Left ventricle myocardium superior (tissue), 1 donor: ENCODE results near the gene UST. TPM values are rescaled to one million over a fixed set of nuclear protein-coding genes. Genes with fewer than 3 reads are reported as not detected.
"Not testable (repeated sequence)": the region's sequence is repeated elsewhere in the genome, so short reads cannot be mapped to it uniquely, and the experiment has no call there.

ENCODE experiments used
- ATAC-seq: fragments of 200-7000 bp; cut with Tn5 transposase; one replicate; pipeline ENCODE4 v1.9.1; 2020; ENCODE audit warnings: mild to moderate bottlenecking, moderate library complexity
- DNase-seq: peaks from one replicate; pipeline ENCODE4 v3.0.0-alpha.2; 2020
- intact Hi-C: fragments of 100-400 bp; cut with micrococcal nuclease; formaldehyde crosslinking; loops from one replicate; pipeline ENCODE4 v1.11.0; 2022
- total RNA-seq: library from RNA; stranded (reverse); fragmentation: NEBNext Ultra II Directional; extraction: Animal tissue kit (Norgen Biotek cat#: 25700); gene quantifications from one replicate; pipeline ENCODE4 v1.2.1, GENCODE V29; 2021
- donor health status: DM: no; HTN: yes; CAD: no; lungs with severe emphysema.

The UST gene
- total RNA-seq, 1 donor from 2014 or later, result 3.4 TPM

DNA sequence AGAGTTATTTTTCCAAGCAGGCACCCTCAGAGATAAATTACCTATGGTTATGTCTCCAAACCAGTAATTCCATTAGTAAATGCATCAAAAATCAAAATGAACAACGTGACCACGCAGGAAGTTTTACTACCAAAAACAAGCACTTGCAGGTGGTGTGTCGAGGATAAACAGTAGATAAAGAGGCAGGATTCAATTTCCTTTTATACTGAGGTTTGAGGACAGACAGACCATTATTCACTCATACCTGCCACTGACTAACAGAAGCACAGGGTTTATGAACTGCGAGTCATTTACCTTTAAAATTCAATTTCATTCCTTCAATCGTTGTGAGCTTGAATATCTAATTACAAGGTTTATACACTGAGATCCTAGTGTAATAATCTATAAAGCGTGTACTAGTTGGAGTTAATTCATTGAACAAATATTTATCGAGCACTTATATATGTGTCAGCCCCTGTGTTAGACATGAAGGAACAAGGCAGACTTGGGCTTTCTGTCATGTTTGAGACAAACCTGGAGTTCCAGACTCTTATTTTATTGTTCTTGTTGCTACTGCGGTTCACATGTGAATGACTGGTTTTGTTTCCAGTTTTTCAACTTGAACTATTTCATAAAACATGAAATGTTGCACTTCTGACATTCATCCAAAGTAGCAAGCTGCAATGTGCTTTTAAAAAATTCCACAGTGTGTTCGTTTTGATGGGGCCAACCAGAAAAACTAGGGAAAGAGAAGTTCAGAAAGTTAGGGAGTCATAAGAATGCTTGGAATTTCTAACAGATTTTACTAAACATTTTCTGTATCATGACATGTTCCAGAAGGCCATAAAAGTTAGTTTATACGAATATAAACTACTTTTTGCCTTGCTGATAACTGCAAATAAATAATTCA, 205.6 kb downstream of the UST start:
- DNase-seq (no peak), ATAC-seq (no peak)
- intact Hi-C loops, result no loop called here

DNA sequence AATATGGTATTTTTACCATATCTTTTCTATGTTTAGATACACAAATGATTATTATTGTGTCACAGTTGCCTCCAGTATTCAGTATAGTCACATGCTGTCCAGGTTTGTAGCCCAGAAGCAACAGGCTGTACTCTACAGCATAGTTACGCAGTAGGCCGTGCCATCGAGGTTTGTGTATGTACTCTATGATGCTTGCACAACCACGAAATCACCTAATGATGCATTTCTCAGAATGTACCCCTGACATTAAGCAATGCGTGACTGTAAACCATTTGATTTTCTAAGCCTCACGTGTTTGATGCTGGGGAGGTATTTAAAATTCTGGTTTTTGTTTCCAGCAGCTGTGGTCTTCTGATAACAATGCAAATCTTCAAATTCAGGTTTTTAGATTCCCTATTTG, 207.6 kb downstream of the UST start:
- ATAC-seq (no peak), DNase-seq (no peak)
- intact Hi-C loops, result no loop called here

DNA sequence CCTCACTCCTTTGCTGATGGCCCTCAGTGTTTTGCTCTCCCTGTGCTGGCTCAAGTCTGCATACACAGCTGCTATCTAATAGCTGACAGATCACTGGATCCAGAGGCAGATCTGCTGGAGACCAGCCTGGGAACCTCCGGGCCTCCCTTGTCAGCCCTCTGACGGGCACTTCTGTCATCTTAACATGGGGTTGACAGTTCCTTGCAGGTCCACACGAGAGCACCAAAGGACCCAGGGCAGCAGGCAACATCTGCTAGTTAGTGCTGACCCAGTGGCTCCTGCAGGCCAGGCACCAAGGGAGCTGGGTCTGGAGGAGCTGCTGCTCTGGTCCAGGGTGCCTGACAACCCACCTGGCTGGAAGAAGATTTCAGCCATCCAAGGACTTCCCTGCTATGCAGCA, 208.1 kb downstream of the UST start:
- DNase-seq (no peak), ATAC-seq (peak; percentile 15)
- intact Hi-C loops, result no loop called here

- intact Hi-C loops, result no loop called here
- no peak for DNase-seq
- ATAC-seq, result no peak
These were observed 208.6 kb downstream of the UST start for GRCh38 chr6:148955441-148955840.

- DNase-seq, intact Hi-C loops, ATAC-seq: not testable (repeated sequence)
These were observed 209.3 kb downstream of the UST start for GRCh38 chr6:148956163-148956562.

GRCh38 chr6:148957752-148958151, 210.9 kb downstream of the UST start:
- no peak for ATAC-seq
- intact Hi-C loops, result no loop called here
- DNase-seq, result no peak

DNA sequence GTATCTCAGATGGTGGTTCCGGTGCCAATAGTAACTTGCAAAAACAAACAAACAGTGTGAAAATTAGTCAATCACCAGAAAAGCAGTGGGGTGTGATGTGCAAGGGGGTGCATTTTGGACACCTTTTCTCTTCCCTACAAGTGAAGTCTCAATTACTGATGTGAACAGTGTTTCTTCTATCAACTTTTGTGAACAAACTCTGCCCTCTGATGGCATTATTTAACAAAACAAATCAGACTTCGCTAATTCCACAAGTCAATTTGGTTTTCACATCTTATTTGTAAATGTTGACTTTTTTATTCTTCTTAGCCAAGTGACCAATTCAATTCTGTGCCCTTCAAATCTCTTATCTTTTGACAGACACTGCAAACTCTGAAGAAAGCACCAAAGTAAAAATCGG, 212.2 kb downstream of the UST start:
- ATAC-seq (no peak), DNase-seq (no peak)
- intact Hi-C loops, result no loop called here

DNA sequence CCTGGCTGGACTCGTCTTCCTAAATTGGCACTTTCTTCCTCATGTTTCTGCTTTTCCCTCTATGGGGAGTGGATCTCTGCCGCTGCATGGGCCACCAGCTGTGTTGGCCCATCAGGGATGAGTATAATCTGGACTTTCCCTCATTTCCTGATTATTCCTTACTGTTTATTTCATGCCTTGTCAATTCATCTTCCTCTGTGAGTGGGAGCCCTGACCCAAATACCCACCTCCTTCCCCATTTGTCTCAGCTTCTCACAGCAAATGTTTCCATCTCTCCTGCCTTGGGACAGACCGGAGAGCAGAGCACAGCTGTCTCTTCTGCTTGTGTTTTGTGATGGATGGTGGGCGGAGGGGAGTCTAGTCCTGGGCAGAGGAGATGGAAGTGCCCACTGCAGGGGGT, 212.7 kb downstream of the UST start:
- ATAC-seq (no peak), DNase-seq (no peak)
- intact Hi-C loops, result no loop called here

- ATAC-seq, result no peak
- intact Hi-C loops, result no loop called here
These were observed 216.2 kb downstream of the UST start for GRCh38 chr6:148962854-148963515.

GRCh38 chr6:148963738-148964137, 216.9 kb downstream of the UST start:
- intact Hi-C loops, result no loop called here
- ATAC-seq, result no peak

More at GRCh38 chr6:148962854-148963515, 216.2 kb downstream of the UST start:
- DNase-seq, result no peak

DNA sequence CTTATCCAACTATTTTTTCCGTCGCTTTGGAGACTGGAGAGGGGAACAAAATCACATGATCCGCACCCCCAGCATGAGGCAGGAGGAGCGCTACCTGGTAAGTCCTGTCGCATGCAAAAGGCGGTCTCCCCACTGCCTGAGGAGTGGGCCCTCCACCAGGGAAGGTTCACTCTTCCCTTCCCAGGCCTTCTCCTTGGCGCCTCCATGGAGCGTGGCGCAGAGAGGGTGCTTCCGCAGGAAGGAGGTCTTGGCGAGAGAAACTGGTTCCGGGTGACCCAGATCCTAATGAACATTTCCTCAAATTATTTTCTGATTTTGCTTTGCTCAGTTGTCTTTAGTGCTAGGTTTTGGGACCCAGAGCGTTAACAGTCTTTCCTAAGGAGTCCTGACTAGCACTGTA, 217.6 kb downstream of the UST start:
- DNase-seq, result no peak
- intact Hi-C loops, result no loop called here
- no peak for ATAC-seq

More at GRCh38 chr6:148963738-148964137, 216.9 kb downstream of the UST start:
- no peak for DNase-seq

DNA sequence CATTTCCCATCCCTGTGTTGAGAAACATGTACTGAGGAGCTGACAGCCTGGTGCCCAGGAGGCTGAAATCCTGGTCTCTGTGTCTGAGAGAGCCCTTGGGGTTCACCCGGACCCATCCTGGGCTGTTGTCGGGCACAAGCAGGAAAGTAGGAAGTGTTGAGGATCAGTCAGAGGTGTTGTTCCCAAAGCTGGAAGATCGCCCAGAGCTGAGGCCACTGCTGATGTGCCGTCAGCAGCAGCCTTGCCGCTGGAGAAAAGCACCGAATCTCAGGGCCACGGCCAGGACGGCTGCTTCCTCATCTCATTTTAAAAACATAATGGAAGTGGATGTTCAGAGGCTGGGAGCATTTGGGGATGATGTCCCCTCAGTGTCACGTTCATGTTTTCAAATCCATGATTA, 218.5 kb downstream of the UST start:
- ATAC-seq, result peak; percentile 28

DNA sequence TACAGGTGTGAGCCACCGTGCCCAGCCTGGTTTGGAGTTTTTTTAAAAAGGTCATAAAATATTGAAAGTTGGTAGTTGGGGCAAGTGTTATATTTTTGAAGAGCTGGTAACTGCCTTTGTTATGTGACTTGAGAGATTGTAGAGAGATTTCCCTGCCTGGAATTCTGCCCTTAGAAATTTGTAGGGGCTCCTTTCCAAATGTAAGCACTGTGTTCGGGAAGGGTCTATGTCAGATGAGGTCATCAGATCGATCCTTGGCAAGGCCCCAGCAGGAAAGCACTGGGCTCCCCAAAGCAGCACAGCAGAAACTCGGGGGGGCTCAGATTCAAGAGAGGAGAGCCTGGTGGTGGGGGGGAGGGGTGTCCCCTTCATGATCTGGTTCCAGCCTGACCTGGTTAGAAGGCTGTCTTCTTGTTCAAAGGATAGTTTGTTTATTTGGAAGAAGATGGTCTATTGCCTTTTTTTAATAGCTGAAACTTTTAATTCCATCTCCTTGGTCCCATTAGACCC, 220.2 kb downstream of the UST start:
- DNase-seq (no peak), ATAC-seq (no peak)
- intact Hi-C loops, result no loop called here

More for the DNA sequence above, 218.5 kb downstream of the UST start:
- DNase-seq, result peak; percentile 51
- intact Hi-C loops, result no loop called here

DNA sequence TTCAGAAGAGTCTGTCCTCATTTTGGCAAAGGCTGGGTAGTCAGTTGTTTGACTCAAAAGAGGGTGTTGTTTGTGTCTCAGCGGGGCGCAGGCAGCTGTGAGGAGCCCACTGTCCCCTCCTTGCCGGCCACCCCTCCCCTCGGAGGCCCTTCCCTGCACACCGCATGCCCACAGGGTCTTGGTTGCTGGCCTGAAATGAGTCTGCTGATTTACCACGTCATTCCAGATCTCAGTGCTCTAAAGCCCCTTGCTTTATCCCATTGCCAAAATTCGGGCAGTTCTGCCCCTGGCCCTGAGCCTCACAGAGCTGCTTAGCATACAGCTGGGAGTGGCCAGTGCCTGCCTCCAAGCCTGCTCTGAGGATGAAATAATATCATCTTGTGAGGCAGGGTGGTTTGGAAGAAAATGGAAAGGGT, 220.7 kb downstream of the UST start:
- ATAC-seq (no peak), DNase-seq (no peak)
- intact Hi-C loops, result no loop called here

DNA sequence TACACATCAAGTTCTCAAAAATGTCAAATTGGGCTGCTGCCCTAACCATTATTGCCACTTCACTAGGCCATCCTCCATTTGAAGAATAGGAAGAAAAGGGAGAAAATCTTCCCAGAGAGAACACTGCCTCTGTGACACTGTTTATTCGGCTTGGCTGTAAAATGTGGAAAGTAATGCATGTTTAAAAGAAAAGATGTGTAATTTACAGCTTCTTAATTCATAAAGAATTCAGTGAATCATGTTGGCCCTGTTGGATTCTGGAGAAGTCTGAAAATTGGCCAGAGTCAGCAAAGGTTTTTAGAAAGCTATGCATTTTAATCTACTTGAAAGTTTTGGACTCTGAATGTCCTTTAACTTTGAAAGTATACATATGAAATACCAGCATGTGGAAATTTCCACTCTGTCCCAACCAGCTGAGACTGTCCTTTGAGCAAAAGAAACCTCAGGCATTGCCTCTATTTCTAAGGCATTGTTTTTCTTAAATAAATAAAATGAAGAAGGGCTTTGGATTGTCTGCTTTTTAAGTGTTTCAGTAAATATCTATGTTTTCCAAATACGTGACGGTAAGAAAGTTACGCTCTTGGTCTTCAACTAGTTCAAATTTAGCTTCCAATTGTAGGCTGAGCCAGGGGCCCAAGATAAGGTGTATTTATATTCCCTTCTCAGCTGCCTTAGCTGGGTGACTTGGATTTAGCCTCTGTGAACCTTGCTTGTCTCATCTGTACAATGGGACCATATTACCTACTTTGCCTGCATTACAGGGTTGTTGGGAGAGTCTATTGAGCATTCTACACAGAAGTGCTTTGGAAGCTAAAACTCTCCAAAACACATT, 222.2 kb downstream of the UST start:
- intact Hi-C loops, result no loop called here
- DNase-seq, result no peak
- ATAC-seq, result no peak

- intact Hi-C loops, result no loop called here
- DNase-seq (peak; percentile 67), ATAC-seq (peak; percentile 81)
These were observed 222.8 kb downstream of the UST start for GRCh38 chr6:148969603-148970061.

DNA sequence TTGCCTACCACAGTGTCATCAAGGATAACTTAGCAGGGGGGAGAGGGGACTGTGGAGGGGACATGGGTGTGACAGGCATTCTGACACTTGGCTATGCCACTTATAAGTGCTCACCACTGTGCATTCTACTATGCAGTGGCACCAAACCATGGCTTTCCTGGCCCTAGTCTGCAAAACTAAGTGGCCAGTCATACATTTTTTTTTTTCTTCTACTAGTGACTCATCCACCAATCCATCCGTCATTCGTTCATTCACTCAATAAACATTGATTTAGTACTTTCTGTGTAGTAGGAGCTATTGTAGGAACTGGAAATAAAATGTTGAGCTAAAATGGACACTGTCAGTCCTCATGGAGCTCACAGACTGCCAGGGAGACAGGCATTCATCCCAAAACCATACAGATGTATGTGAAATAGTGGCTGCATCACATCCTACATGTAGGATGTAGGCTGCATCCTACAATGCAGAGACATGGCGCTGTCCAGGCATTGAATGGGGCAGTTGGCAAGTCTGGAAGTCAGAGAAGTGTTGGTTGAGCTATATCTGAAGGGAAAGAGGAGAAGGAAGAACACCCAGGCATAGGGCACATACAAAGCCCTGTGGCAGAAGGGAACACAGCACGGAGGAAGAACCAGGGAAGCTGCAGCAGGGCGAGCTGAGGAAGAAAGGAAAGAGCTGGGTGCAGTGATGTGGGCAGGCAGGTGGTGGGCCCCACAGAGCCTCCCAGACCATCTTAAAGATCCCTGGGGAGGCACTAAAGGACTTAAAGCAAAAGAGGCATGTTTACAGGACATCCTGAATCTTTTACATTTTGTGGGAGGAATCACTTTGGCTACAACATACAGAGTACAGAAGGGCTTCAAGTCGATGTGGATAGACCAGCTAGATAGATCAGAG, 224.4 kb downstream of the UST start:
- ATAC-seq (no peak), DNase-seq (no peak)
- intact Hi-C loops, result no loop called here

GRCh38 chr6:148972481-148972880, 225.7 kb downstream of the UST start:
- peak; percentile 41 for DNase-seq
- ATAC-seq, result peak; percentile 9
- intact Hi-C loops, result no loop called here
